GM19452 (cell line): ENCODE results near the gene PRKCSH.

Experiments
- ATAC-seq: cut with Tn5 transposase; IDR thresholded peaks from one replicate; pipeline ENCODE4 v1.9.1; 2021; ENCODE audit not compliant: unreplicated experiment

PRKCSH gene

DNA sequence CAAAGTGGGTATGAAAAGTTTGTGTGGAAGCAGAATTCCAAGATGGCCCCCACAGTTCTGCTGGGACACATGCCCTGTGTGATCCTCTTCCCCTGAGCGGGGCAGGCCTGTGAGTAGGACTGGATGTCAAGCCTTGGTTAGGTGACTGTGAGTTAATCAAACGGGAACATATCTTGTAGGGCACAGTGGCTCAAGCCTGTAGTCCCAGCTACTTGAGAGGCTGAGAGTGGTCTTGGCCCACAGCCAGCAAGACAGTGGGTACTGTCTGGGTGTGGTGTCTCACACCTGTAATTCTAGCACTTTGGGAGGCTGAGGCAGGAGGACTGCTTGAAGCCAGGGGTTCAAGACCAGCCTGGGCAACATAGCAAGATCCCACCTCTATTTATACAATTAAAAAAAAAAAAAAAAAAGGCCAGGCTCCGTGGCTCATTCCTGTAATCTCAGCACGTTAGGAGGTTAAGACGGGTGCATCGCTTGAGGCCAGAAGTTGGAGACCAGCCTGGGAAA, 63.8 kb downstream of the PRKCSH start:
- ATAC-seq: no peak

DNA sequence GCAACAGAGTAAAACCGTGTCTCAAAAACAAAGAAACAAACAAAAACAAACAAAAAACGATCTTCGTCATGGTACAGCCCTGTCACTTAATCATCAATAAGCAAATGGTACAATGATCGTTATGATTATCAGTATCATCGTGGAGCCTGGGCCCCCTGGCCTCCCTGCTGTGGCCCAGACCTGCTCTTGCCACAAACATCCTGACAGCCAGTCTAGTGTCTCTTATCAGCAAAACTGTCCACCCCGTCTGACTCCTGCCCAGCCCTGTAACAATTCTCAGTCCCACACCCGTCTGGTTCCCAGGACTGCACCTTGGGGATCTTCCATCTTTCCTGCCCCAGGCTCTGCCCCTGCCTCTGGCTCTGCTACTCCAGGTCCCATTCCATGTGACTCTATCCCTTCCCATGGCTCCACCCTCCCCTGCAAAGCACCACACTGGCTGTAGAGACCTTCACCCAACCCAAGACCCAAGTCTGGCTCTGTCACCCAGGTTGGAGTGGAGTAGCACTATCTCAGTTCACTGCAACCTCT, 64.5 kb downstream of the PRKCSH start:
- ATAC-seq: no peak
